ENCODE measurements around the gene RPL15.
"Not testable (repeated sequence)": the region's sequence is repeated elsewhere in the genome, so short reads cannot be mapped to it uniquely, and the experiment has no call there.

GRCh38 chr3:23871361-23871760, 45.6 kb upstream of the RPL15 start:
- TF ChIP-seq POLR2A (IDR thresholded peaks at IDR 0.05); CTCF (IDR thresholded peaks at IDR 0.05 in 4 of 5, conservative IDR thresholded peaks at IDR 0.05 in 1 of 5): not testable (repeated sequence)
